ENCODE results near the gene CHD9NB.
"Not testable (repeated sequence)": the region's sequence is repeated elsewhere in the genome, so short reads cannot be mapped to it uniquely, and the experiment has no call there.

The CHD9NB gene

DNA sequence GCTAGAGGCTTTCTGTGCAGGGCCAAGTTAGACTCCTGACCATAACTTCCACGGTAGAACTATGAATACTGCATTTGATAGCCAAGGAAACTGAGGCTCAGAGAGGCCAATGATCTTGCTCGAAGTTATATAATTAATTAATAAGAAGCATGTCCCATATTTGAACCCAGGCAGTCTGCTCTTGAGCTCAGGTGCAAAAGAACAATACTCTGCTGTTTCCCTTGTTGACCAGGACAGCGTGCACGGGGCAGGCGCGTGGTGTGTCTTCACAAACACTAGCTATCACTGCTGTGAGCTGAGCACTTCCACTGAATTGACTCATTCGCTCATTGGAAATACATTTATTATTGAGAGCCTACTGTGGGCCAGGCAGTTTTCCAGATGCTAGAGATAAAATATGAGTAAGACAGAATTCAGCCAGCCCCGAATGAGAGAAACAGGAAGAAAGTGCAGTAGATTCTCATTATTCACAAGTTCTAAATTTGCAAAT lies 3.7 kb upstream of the CHD9NB start:
- H3K4me3 ChIP-seq (ENCODE audit: low read length) = peak overlapping the region; percentile 83; the same call in 1 of the 2 replicates
- TF ChIP-seq ZNF274 (IDR thresholded peaks at IDR 0.05; ENCODE audit: low read depth, low read length) = no peak

- H3K4me3 ChIP-seq (ENCODE audit: low read length) = peak overlapping the region; percentile 83
- no peak for TF ChIP-seq ZNF274 (IDR thresholded peaks at IDR 0.05; ENCODE audit: low read depth, low read length)
These were observed 3.1 kb upstream of the CHD9NB start for GRCh38 chr16:53055541-53056391.

GRCh38 chr16:53054670-53055485 lies 2.2 kb upstream of the CHD9NB start, which contains the start of gene CHD9:
Gene CHD9, plus strand, starts transcription at chr16:53054991. Its CDS starts 101,099 bp downstream, at chr16:53156090.
- TF ChIP-seq ZNF274 (IDR thresholded peaks at IDR 0.05; ENCODE audit: low read depth, low read length) = no peak
- H3K4me3 ChIP-seq (ENCODE audit: low read length) = peak within 1 kb of the TSS; percentile 83

DNA sequence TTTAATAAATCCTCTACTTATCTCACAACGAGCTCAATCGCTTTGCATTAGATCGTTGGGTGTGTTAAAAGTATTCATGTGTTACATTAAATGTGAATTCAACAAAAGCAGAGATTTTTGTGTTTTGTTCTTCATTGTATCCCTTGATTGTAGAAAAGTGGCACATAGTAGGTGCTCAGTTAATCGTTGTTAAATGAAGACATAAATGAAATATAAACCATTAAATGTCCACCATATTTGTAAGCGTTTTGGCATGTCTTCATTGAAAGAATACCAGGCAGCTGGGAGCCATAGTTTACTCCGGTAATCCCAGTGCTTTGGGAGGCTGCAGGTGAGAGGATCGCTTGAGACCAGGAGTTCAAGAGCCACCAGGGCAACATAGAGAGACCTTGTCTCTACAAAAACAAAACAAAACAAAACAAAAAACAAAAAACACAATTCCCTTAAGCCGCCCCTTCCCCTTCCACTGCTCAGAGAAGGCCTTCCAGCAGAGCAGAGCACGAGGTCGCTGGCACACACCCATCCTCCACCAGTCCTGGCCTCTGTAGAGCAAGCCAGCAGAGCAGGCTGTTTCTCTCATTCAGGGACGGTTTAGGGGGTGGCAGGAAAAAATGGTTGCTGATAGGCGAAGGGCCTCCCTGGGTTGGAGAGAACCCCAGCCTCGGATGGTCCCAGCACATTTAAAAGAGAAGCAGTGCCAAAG lies 1.4 kb upstream of the CHD9NB start:
- no peak for TF ChIP-seq ZNF274 (IDR thresholded peaks at IDR 0.05; ENCODE audit: low read depth, low read length)
- H3K4me3 ChIP-seq (ENCODE audit: low read length) = peak overlapping the region; percentile 83; the same call in 1 of the 2 replicates

- not testable (repeated sequence) for H3K4me3 ChIP-seq (ENCODE audit: low read length)
These were observed 1.4 kb downstream of the CHD9NB start for GRCh38 chr16:53051255-53051654.

DNA sequence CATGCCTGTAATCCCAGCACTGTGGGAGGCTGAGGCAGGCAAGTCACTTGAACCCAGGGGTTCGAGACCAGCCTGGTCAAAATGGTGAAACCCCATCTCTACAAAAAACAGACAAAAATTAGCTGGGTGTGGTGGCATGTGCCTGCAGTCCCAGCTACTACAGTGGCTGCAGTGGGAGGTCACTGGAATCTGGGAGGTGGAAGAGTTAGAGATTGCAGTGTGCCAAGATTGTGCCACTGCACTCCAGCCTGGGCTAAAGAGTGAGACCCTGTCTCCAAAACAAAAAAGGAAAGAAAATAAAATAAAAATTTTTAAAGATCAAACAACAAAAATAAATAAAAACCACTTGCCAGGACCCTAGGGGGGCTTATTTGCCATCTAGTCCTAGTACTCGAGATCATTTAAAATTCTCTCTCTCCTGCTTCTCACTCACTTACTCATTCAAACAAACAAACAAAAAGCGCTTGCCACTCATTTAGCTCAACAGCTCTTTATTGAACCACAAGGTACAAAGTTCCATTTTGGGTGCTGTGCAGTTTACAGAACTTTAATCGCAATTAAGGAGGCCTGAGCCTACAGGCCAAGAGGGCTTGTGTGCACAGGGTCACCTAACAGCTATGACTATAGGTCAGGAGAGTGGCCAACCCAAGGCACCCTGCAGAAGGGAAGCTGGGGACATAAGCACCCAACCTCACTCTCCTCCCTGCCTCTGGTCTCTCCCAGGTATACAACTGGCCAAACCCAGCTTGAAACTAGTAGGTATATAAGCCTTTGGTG lies 4.4 kb downstream of the CHD9NB start:
- H3K4me3 ChIP-seq (ENCODE audit: low read length) = no peak overlapping the region
- no peak for TF ChIP-seq ZNF274 (IDR thresholded peaks at IDR 0.05; ENCODE audit: low read depth, low read length)

DNA sequence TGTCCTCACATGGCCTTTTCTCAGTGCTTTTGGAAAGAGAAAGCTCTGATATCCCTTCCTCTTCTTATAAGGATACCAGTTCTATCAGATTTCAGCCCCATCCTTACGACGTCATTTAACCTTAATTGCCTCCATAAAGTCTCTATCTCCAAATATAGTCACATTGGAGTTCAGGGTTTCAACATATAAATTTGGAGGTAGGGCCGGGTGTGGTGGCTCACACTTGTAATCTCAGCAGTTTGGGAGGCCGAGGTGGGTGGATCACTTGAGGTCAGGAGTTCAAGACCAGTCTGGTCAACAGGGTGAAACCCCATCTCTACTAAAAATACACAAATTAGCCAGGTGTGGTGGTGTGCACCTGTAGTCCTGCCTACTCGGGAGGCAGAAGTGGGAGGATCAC lies 5.2 kb downstream of the CHD9NB start:
- H3K4me3 ChIP-seq (ENCODE audit: low read length) = not testable (repeated sequence)

- TF ChIP-seq ZNF274 (IDR thresholded peaks at IDR 0.05; ENCODE audit: low read depth, low read length) = no peak
- H3K4me3 ChIP-seq (ENCODE audit: low read length) = no peak overlapping the region
These were observed 7.1 kb downstream of the CHD9NB start for GRCh38 chr16:53045341-53046220.

GRCh38 chr16:53043986-53044601 lies 8.6 kb downstream of the CHD9NB start:
- no peak for TF ChIP-seq ZNF274 (IDR thresholded peaks at IDR 0.05; ENCODE audit: low read depth, low read length)
- no peak overlapping the region for H3K4me3 ChIP-seq (ENCODE audit: low read length)

DNA sequence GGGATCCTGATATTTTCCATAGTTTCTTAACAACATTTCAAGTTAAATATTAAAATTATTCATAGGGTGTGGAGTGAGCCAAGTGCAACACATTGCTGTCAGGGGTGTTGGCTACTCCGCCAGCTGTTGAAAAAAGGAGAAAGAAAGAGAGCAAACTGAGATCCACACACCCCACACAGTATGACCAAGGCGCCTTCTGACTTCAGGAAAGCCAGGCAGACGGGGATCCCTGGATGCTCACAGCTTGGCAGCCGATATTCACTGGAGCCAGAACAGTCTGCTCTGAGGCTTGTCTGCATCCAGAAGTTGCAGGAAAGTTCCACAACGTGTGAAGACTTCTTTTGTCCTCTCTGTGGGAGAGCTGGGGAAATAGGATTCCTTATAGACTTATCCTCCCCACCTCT lies 9.3 kb downstream of the CHD9NB start:
- no peak overlapping the region for H3K4me3 ChIP-seq (ENCODE audit: low read length)

DNA sequence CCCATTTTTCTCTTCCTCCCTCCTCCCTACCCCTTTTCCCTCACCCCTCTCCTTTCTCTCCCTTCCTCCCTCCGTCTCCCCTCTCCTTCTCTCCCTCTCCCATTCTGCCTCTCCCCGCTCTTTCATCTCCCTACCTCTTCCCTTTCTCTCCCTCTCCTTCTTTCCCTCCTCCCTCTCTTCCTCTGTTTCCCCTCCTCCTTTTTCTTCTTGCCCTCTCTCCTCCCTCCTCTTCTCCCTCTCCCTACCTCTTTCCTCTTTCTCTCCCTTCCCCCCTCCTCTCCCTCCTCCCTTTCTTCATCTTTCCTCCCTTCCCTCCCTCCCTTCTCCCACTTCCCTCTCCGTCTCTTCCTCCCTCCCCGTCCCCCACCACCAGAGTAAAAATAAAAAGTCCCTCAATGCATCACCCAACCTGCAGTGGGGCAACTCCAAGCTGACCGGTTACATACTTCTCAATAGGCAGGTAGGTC lies 10.4 kb downstream of the CHD9NB start:
- no peak overlapping the region for H3K4me3 ChIP-seq (ENCODE audit: low read length)
- no peak for TF ChIP-seq ZNF274 (IDR thresholded peaks at IDR 0.05; ENCODE audit: low read depth, low read length)

More for the DNA sequence above, 9.3 kb downstream of the CHD9NB start:
- no peak for TF ChIP-seq ZNF274 (IDR thresholded peaks at IDR 0.05; ENCODE audit: low read depth, low read length)

Measured in GM08714 (cell line).